CD8-positive, alpha-beta memory T cell (primary cell): ENCODE measurements around the gene TUBA1C. TPM values are rescaled to one million over a fixed set of nuclear protein-coding genes. Genes with fewer than 3 reads are reported as not detected.
"Not testable (repeated sequence)": the region's sequence is repeated elsewhere in the genome, so short reads cannot be mapped to it uniquely, and the experiment has no call there.

Experiments
- CTCF ChIA-PET: fragments of 350-600 bp; sonication (Branson Sonifier 250); formaldehyde crosslinking; loops from one replicate; lab custom pipeline; 2021; ENCODE audit warnings: antibody characterized with exemption; lab: Charles Lee
- POLR2A ChIA-PET: fragments of 350-600 bp; sonication (Branson Sonifier 250); formaldehyde crosslinking; loops from one replicate; lab custom pipeline; 2021; ENCODE audit warnings: antibody characterized with exemption; lab: Charles Lee
- DNase-seq, 5 donors: peaks; one replicate each; pipeline versions ENCODE4 v3.0.0 to v3.0.0-alpha.2; 2020 to 2022; ENCODE audit warnings: mixed read lengths in 1 of 5
- H3K27ac ChIP-seq: one replicate; pipeline ENCODE4 v1.7.0; 2013; ENCODE audit warnings: low read depth, mild to moderate bottlenecking, low read length, moderate library complexity
- H3K27me3 ChIP-seq: 2 replicates; pipeline ENCODE4 v1.7.0; 2013; ENCODE audit warnings: low read length, mild to moderate bottlenecking; ENCODE audit not compliant: insufficient read depth, poor library complexity, severe bottlenecking
- H3K36me3 ChIP-seq: 2 replicates; pipeline ENCODE4 v1.7.0; 2013; ENCODE audit warnings: mild to moderate bottlenecking, low read length, moderate library complexity; ENCODE audit not compliant: insufficient read depth
- H3K4me1 ChIP-seq: 2 replicates; pipeline ENCODE4 v1.7.0; 2013; ENCODE audit warnings: mild to moderate bottlenecking, low read length, moderate library complexity; ENCODE audit not compliant: insufficient read depth
- H3K4me3 ChIP-seq: 2 replicates; pipeline ENCODE4 v1.7.0; 2013; ENCODE audit warnings: mild to moderate bottlenecking, low read length
- H3K9me3 ChIP-seq: 2 replicates; pipeline ENCODE4 v1.7.0; 2013; ENCODE audit warnings: mild to moderate bottlenecking, low read length
- H3K27ac Mint-ChIP-seq, 8 donors: one replicate each; pipeline ENCODE4 v1.8.0; 2020 to 2021; ENCODE audit warnings: mixed read lengths in 8 of 8, mild to moderate bottlenecking in 6 of 8, inconsistent platforms in 3 of 8, moderate library complexity in 3 of 8
- H3K27me3 Mint-ChIP-seq, 2 donors: one replicate each; pipeline ENCODE4 v1.8.0; 2020 to 2021; ENCODE audit warnings: mixed read lengths in 2 of 2, mild to moderate bottlenecking in 1 of 2, moderate library complexity in 1 of 2
- H3K36me3 Mint-ChIP-seq, 3 donors: one replicate each; pipeline ENCODE4 v1.8.0; 2020 to 2021; ENCODE audit warnings: mixed read lengths in 3 of 3, inconsistent platforms in 1 of 3, mild to moderate bottlenecking in 1 of 3
- H3K4me1 Mint-ChIP-seq, 3 donors: one replicate each; pipeline ENCODE4 v1.8.0; 2020 to 2021; ENCODE audit warnings: mixed read lengths in 3 of 3, inconsistent platforms in 1 of 3, mild to moderate bottlenecking in 1 of 3
- H3K4me3 Mint-ChIP-seq, 7 donors: one replicate each; pipeline ENCODE4 v1.8.0; 2020 to 2021; ENCODE audit warnings: mixed read lengths in 7 of 7, mild to moderate bottlenecking in 6 of 7, moderate library complexity in 4 of 7, inconsistent platforms in 2 of 7
- H3K9me3 Mint-ChIP-seq, 5 donors: one replicate each; pipeline ENCODE4 v1.8.0; 2020 to 2022; ENCODE audit warnings: mixed read lengths in 5 of 5, mild to moderate bottlenecking in 3 of 5, moderate library complexity in 2 of 5, inconsistent platforms in 1 of 5
- polyA plus RNA-seq: library from polyadenylated mRNA; unstranded; fragments of 300-500 nt; fragmentation: Illumina TruSeq; gene quantifications from one replicate; pipeline ENCODE4 v1.2.3, GENCODE V29; 2021
- total RNA-seq, 2 experiments: library from RNA; stranded (reverse); gene quantifications; one replicate each; pipeline ENCODE4 v1.2.3, GENCODE V29; 2021

The TUBA1C gene
- total and polyA plus RNA-seq, 3 experiments from 2014 or later = 49.5 to 356 (median 351) TPM

- no peaks in the 10 kb centered on the region for H3K27me3 ChIP-seq
- H3K36me3 ChIP-seq = no peaks in the 10 kb centered on the region
- CTCF ChIA-PET = interaction anchor here (1.0 to 2.2 kb wide), 5 partner anchors 9 to 148 kb away, joined by 3 to 28 read pairs (median 7); partner anchors contain the start of gene C1QL4
- peaks cover 0 to 10% (median 4%) of the 10 kb centered on the region in 3 donors for H3K4me1 Mint-ChIP-seq
- peak overlapping the region in 1 of 8 donors; percentile 69 for H3K27ac Mint-ChIP-seq
- H3K9me3 Mint-ChIP-seq = no peaks in the 10 kb centered on the region
- H3K36me3 Mint-ChIP-seq = peaks cover 0 to 4% (median 0%) of the 10 kb centered on the region in 3 donors
- no peak overlapping the region for H3K27ac ChIP-seq
- DNase-seq = no peak
- H3K4me3 ChIP-seq = no peak overlapping the region
- H3K9me3 ChIP-seq = no peaks in the 10 kb centered on the region
- H3K4me3 Mint-ChIP-seq = peak overlapping the region in 3 of 7 donors; percentile 15 to 63 (median 26)
- H3K4me1 ChIP-seq = peaks cover 5% of the 10 kb centered on the region
- POLR2A ChIA-PET = interaction anchor here (0.6 kb wide), 2 partner anchors 48 to 103 kb away, joined by 3 to 4 read pairs; no protein-coding TSS in a partner anchor
- H3K27me3 Mint-ChIP-seq = peaks cover 0 to 4% of the 10 kb centered on the region in 2 donors
These were observed 28.5 kb upstream of the TUBA1C start for GRCh38 chr12:49236423-49236822.

- H3K27me3 Mint-ChIP-seq = peaks cover 0 to 5% of the 10 kb centered on the region in 2 donors
- no peaks in the 10 kb centered on the region for H3K27me3 ChIP-seq
- H3K36me3 Mint-ChIP-seq = no peaks in the 10 kb centered on the region
- H3K36me3 ChIP-seq = no peaks in the 10 kb centered on the region
- no peak for DNase-seq
- no peak overlapping the region for H3K27ac Mint-ChIP-seq
- ChIA-PET POLR2A (no interaction called here), CTCF (interaction anchor here (1.1 to 3.0 kb wide), 5 partner anchors 8 to 155 kb away, joined by 3 to 11 read pairs (median 6); no protein-coding TSS in a partner anchor)
- no peak overlapping the region for H3K4me3 Mint-ChIP-seq
- H3K4me3 ChIP-seq = no peak overlapping the region
- H3K9me3 ChIP-seq = no peaks in the 10 kb centered on the region
- H3K9me3 Mint-ChIP-seq = no peaks in the 10 kb centered on the region
- no peaks in the 10 kb centered on the region for H3K4me1 ChIP-seq
- no peaks in the 10 kb centered on the region for H3K4me1 Mint-ChIP-seq
- peak overlapping the region; percentile 38 for H3K27ac ChIP-seq
These were observed 21.3 kb upstream of the TUBA1C start for GRCh38 chr12:49243631-49244030.

GRCh38 chr12:49244176-49244575 lies 20.7 kb upstream of the TUBA1C start:
- no peak overlapping the region for H3K4me3 ChIP-seq
- CTCF ChIA-PET = interaction anchor here (1.1 to 3.0 kb wide), 4 partner anchors 9 to 156 kb away, joined by 3 to 11 read pairs (median 6); no protein-coding TSS in a partner anchor
- no peaks in the 10 kb centered on the region for H3K4me1 Mint-ChIP-seq
- peak overlapping the region; percentile 38 for H3K27ac ChIP-seq
- no peak overlapping the region for H3K4me3 Mint-ChIP-seq
- no peaks in the 10 kb centered on the region for H3K36me3 Mint-ChIP-seq
- H3K9me3 Mint-ChIP-seq = no peaks in the 10 kb centered on the region
- H3K4me1 ChIP-seq = no peaks in the 10 kb centered on the region
- POLR2A ChIA-PET = interaction anchor here (0.9 kb wide), 1 partner anchor 56 kb away, joined by 3 read pairs; no protein-coding TSS in a partner anchor
- no peak for DNase-seq
- H3K27me3 ChIP-seq = no peaks in the 10 kb centered on the region
- H3K9me3 ChIP-seq = no peaks in the 10 kb centered on the region
- no peak overlapping the region for H3K27ac Mint-ChIP-seq
- H3K36me3 ChIP-seq = no peaks in the 10 kb centered on the region
- peaks cover 0 to 5% of the 10 kb centered on the region in 2 donors for H3K27me3 Mint-ChIP-seq

GRCh38 chr12:49251357-49251756 lies 13.5 kb upstream of the TUBA1C start:
- H3K9me3 Mint-ChIP-seq = no peaks in the 10 kb centered on the region
- H3K4me3 Mint-ChIP-seq = no peak overlapping the region
- Histone ChIP-seq H3K27ac (no peak overlapping the region), H3K4me1 (no peaks in the 10 kb centered on the region), H3K4me3 (no peak overlapping the region), H3K36me3 (no peaks in the 10 kb centered on the region), H3K9me3 (no peaks in the 10 kb centered on the region), H3K27me3 (no peaks in the 10 kb centered on the region)
- no peaks in the 10 kb centered on the region for H3K4me1 Mint-ChIP-seq
- ChIA-PET POLR2A (no interaction called here), CTCF (interaction anchor here (1.0 kb wide), 1 partner anchor 15 kb away, joined by 3 read pairs; no protein-coding TSS in a partner anchor)
- DNase-seq = no peak
- H3K36me3 Mint-ChIP-seq = no peaks in the 10 kb centered on the region
- H3K27ac Mint-ChIP-seq = no peak overlapping the region
- H3K27me3 Mint-ChIP-seq = peaks cover 0 to 5% of the 10 kb centered on the region in 2 donors

DNA sequence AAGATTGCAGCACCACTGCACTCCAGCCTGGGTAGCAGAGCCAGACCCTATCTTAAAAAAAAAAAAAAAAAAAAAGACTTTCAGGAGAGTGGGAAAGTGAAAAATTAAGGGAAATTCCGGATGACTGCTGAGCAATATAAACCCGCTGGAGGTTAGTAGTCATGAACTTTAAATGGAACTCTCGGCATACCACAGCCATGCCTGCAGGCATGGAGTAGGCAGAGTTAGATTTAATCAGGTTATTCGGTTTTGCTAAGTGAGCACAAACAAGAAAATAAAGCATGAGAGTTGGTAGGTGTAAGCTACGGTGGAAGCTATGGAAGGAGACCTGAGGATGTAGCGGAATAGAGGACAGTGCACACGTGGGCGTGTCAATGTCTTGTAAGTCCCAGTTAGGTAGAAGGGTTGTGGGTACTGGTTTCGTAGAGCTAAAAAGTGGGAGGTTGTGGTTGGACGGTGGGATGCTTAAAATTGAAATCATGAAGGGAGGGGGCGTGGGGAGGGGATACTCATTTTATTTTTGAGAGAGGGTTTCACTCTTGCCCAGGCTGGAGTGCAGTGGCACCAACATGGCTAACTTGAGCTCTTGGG lies 11.8 kb upstream of the TUBA1C start:
- H3K36me3 Mint-ChIP-seq = no peaks in the 10 kb centered on the region
- H3K4me1 Mint-ChIP-seq = peaks cover 0 to 2% (median 0%) of the 10 kb centered on the region in 3 donors
- Histone ChIP-seq H3K27me3 (no peaks in the 10 kb centered on the region), H3K36me3 (no peaks in the 10 kb centered on the region), H3K27ac (no peak overlapping the region), H3K4me1 (no peaks in the 10 kb centered on the region), H3K9me3 (no peaks in the 10 kb centered on the region), H3K4me3 (no peak overlapping the region)
- peaks cover 0 to 3% of the 10 kb centered on the region in 2 donors for H3K27me3 Mint-ChIP-seq
- no peak for DNase-seq
- no peaks in the 10 kb centered on the region for H3K9me3 Mint-ChIP-seq
- ChIA-PET CTCF (interaction anchor here (1.2 to 2.7 kb wide), 2 partner anchors 12 to 89 kb away, joined by 3 to 6 read pairs; no protein-coding TSS in a partner anchor), POLR2A (no interaction called here)
- H3K27ac Mint-ChIP-seq = no peak overlapping the region
- no peak overlapping the region for H3K4me3 Mint-ChIP-seq

DNA sequence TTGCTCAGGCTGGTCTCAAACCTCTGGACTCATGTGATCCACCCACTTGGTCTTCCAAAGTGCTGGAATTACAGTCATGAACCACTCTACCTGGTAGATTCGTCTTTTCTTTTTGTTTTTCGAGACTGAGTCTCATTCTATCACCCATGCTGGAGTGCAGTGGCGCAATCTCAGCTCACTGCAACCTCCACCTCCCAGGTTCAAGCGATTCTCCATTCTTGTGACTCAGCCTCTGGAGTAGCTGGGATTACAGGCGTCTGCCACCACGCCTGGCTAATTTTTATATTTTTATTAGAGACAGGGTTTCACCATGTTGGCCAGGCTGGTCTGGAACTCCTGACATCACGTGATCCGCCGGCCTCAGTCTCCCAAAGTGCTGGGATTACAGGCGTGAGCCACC lies 9.4 kb upstream of the TUBA1C start:
- H3K9me3 ChIP-seq, H3K4me3 Mint-ChIP-seq, H3K4me3 ChIP-seq, H3K4me1 Mint-ChIP-seq, H3K27me3 ChIP-seq, POLR2A ChIA-PET, H3K4me1 ChIP-seq, H3K27ac ChIP-seq, H3K36me3 ChIP-seq, H3K9me3 Mint-ChIP-seq, H3K27me3 Mint-ChIP-seq, H3K27ac Mint-ChIP-seq, H3K36me3 Mint-ChIP-seq, DNase-seq: not testable (repeated sequence)
- CTCF ChIA-PET = interaction anchor here (2.0 kb wide), 1 partner anchor 11 kb away, joined by 9 read pairs; no protein-coding TSS in a partner anchor

GRCh38 chr12:49255857-49256637 lies 8.8 kb upstream of the TUBA1C start:
- H3K9me3 Mint-ChIP-seq = no peaks in the 10 kb centered on the region
- Histone ChIP-seq H3K27me3 (no peaks in the 10 kb centered on the region), H3K27ac (peak overlapping the region; percentile 43), H3K36me3 (no peaks in the 10 kb centered on the region), H3K4me1 (no peaks in the 10 kb centered on the region), H3K9me3 (no peaks in the 10 kb centered on the region), H3K4me3 (no peak overlapping the region)
- ChIA-PET CTCF (interaction anchor here (2.0 kb wide), 1 partner anchor 12 kb away, joined by 9 read pairs; no protein-coding TSS in a partner anchor), POLR2A (no interaction called here)
- peaks cover 0 to 3% of the 10 kb centered on the region in 2 donors for H3K27me3 Mint-ChIP-seq
- no peaks in the 10 kb centered on the region for H3K36me3 Mint-ChIP-seq
- no peak for DNase-seq
- H3K4me1 Mint-ChIP-seq = peaks cover 0 to 2% (median 0%) of the 10 kb centered on the region in 3 donors
- no peak overlapping the region for H3K27ac Mint-ChIP-seq
- H3K4me3 Mint-ChIP-seq = no peak overlapping the region
